Renal cortex interstitium (tissue), 11 donors: Measurements from ENCODE around the gene RACGAP1. TPM values are rescaled to one million over a fixed set of nuclear protein-coding genes. Genes with fewer than 3 reads are reported as not detected.

Source experiments
- DNase-seq, 11 donors: peaks; one replicate each; pipeline ENCODE4 v3.0.0-alpha.2; 2013; ENCODE audit warnings: low read depth in 9 of 11, low spot score in 4 of 11; ENCODE audit errors: extremely low read depth in 1 of 11
- polyA plus RNA-seq, 3 donors: library from polyadenylated mRNA; unstranded; fragments of 120-200 nt; gene quantifications; one replicate each; pipeline ENCODE4 v1.2.1, GENCODE V29; 2013; ENCODE audit not compliant: insufficient read length in 3 of 3

Gene RACGAP1
- polyA plus RNA-seq, 3 donors = 40.5 to 57.9 (median 56.1) TPM

DNA sequence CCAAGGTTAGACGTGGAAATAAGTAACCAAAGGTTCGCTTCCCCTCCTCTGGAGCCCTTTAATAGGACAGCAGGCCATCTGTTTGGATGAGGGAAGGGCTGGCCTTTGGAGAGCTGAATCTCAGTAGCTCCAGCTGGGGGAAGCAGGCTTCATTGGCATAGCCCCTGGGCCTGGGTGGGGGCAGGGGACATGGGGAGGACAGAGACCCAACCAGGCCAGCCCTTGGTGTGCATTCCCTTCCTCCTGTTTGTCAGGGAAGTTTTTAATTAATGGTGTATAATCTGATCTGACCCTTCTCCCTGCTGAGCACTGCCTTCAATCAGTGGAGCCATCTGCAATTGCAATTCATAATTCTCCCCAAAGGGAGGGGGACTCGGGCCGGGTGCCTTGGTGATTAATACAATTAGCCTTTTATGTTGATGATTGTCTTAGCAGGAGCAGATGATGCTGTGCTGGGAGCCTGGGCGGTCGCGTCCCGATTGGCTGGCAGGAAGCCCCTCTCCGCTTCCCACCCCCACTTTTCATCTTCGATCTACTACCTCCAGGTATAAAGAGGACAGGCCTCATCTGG, 46.2 kb downstream of the RACGAP1 start:
- no peak for DNase-seq

DNA sequence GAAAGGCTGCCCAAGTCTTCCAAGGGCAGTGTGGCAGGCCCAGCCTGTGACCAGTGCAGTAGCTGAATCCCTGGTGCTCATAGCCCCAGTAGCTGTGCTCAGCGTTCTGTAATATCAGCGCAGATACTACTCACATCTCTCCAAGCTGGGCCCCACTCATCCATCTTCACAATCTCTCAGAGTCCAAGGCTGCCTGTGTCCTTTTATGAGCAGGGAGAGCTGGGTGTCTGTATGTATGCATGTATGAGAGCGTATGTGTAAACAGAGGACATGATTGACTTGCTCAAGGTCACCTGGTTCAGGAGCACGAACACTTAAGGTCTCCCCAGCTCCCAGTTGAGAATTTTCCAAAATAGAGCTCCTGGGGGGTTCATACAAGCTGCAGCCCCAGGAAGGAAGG, 47.2 kb downstream of the RACGAP1 start:
- no peak for DNase-seq

- DNase-seq = no peak
These were observed 48.7 kb downstream of the RACGAP1 start for GRCh38 chr12:49976557-49976956.

- no peak for DNase-seq
These were observed 50.0 kb downstream of the RACGAP1 start for GRCh38 chr12:49975318-49975761.

GRCh38 chr12:49974677-49975317, 50.5 kb downstream of the RACGAP1 start:
- DNase-seq = no peak

DNA sequence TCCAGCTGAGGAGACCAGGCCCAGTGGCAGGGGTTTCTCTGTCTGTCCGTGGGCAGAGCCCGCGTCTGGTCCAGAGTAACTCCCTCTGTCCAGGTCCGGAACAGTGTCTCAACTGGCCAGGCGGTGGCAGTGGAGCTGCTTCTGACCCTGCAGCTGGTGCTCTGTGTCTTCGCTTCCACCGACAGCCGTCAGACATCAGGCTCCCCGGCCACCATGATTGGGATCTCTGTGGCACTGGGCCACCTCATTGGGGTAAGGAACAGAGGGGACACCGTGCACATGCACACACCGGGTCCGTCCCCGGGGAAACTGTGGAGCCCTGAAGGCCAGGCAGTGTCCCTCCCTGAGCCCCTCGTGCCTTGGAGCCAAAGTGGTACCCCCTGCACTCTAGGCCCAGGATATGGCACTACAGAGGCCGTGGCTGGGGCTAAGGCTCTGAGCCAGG, 51.0 kb downstream of the RACGAP1 start:
- DNase-seq = peak in 2 of 11 donors; percentile 40 to 65

DNA sequence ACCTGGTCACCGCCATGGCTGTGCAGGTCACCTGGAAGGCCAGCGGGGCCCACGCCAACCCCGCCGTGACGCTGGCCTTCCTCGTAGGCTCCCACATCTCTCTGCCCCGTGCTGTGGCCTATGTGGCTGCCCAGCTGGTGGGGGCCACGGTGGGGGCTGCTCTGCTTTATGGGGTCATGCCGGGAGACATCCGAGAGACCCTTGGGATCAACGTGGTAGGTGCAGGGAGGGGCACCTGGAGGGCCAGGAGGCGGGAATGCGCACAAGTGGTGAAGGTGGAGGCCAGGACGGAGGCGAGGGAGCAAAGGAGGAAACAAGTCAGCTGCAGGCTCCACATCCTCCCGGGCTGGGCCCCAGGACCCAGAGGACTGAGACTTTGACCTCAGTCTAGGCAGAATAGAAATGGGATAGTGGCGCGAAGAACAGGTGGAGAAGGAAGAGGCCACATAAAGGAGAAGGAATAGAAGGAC, 51.9 kb downstream of the RACGAP1 start:
- no peak for DNase-seq

DNA sequence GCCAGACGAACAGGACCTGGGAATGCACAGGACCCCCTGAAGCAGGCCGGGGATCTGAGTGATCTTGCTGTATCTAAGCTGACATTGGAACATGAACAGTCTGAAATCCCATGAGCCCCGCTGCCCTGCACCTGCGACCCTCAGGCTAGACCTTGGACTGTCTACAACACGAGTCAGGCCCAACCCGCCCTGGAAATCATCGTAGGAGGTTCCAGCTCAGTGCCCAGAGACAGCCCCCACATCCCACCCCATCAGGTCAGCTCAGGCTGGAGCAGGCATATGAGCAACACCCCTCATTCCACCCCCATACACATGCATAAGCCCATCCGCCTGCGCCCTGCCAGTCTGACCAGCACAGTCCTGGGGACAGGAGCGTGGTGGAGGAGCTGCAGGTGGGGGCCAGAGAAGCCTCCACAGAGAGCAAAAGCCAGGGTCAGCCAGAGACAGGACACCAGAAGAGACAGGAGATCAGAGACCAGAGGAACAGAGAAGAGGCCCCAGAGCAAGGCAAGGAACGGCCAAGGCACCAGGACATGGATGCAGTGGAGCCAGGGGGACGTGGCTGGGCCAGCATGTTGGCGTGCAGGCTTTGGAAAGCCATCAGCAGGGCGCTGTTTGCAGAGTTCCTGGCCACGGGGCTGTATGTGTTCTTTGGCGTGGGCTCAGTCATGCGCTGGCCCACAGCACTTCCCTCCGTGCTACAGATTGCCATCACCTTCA, 52.5 kb downstream of the RACGAP1 start, which contains the start of gene AQP6:
AQP6 (plus strand) TSS at position 307 of the 720 bp plus-strand sequence; CDS start at position 534, 227 bp downstream.
- DNase-seq = no peak

GRCh38 chr12:49972129-49972528, 53.2 kb downstream of the RACGAP1 start:
- no peak for DNase-seq

DNA sequence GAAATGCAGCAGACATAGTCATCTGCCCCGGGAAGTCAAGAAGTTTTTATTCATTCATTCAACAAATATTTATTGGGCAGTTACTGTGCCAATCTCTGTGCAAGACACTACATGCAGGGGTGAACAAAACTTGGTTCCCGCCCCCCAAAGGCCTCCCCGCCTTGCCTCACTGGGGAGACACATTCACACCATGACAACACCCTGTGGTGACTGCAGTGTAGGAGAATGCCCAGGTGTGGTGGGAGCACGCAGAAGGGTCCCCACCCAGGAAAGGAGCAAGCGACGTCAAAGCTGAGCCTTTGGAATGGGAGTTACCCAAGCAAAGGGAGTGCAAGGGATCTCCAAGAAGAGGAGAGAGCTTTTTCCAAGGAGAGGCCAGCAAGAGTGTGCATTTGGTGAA, 54.2 kb downstream of the RACGAP1 start:
- no peak for DNase-seq

DNA sequence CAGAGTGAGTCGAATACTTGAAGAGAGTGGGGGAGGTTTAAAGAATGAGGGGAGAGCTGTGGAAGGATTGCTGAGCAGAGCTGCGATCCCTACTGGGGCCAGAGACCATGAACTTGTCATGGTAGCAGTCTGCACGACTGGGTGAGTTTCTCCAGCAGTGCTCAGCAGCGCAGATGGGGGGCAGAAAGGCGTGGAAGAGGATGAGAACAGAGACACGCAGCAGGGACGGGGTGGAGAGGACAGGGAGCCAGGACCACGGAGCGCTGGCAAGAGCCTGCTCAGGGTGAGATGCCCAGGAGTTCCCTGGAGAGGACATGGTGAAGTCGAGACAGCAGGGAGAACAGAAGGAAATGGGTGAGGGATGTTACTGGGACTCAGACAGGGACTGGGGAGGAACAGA, 54.6 kb downstream of the RACGAP1 start:
- no peak for DNase-seq

GRCh38 chr12:49969651-49970429, 55.5 kb downstream of the RACGAP1 start:
- no peak for DNase-seq

DNA sequence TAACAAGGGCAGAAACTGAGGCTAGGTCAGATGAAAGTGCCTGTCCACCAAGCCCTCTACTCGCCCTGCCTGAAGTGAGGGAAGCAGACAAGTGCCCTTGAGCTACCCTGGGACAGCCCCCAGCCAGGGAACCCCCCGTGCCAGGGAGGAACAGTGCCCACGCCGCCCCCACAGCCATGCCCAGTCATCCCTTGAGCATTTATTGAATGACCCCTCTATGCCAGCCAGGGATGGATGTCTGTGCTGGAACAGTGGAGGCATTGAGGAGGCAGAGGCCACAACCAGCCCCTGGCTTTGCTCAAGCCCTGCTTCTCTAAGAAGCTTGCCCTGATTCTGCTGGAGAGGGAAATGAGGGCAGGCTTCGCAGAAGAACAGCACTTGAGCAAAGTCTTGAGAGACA, 56.3 kb downstream of the RACGAP1 start:
- no peak for DNase-seq

DNA sequence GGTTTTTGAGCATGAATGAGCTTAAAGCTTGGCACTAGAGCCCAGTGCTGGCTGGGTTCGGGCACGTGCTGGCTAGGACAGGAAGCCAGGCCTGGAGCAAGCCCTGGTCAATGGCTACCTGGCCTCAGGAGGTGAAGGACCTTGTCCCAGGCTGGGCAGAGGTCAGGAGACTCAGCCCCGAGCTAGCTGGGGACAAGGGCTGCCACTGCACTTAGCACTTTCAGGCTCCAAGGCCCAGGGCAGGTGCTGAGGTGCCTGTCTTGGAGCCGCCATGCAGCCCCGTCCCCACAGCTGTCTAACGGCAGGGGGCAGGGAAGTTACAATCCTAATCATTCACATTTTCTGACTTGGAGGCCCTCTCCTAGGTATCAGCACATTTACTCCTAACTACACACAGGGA, 56.8 kb downstream of the RACGAP1 start:
- DNase-seq = no peak

- no peak for DNase-seq
These were observed 57.5 kb downstream of the RACGAP1 start for GRCh38 chr12:49967777-49968250.

DNA sequence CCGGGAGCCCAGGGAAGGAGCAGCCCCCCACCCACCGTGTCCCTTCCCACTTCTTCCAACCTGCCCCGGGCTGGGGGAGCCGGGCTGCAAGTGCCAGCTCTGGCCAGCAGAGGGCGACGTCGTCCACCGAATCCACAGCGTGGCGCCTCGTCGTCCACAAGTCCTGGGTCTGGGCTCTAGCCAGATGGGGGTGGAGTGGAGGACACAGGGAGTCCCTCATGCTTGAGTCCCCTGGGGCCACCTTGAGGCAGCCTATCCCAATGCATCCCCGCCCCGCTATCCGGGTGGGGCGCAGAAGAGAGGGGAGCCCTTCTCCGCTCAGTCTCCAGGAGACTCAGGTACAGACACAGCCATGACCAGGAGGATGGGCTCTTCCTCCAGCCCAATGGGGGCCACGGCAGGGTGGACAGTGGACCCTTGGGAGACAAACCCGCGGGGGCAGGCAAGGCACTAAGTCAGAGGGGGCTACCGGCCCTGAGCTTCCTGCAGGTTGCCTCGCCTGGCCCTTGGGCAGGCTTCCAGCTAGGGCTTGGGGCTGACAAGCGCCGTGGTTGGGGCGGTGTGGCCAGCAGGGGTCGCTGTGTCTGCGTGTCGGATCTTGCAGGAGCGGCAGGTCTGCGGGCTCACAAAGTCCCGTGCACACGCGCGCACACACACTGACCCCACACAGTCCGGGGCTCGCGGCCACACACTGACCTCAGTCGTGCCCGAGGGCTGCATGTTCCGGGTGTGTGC, 58.1 kb downstream of the RACGAP1 start:
- peak in 10 of 11 donors; percentile 68 to 88 (median 82) for DNase-seq

- no peak for DNase-seq
These were observed 58.7 kb downstream of the RACGAP1 start for GRCh38 chr12:49966511-49967041.

- no peak for DNase-seq
These were observed 59.5 kb downstream of the RACGAP1 start for GRCh38 chr12:49965836-49966235.
